GM12892 (cell line): ENCODE data around the gene PDE8B.

Source experiments
- DNase-seq: peaks from one replicate; pipeline ENCODE4 v3.0.0; 2011; ENCODE audit not compliant: insufficient read length
- FAIRE-seq: peaks from 2 replicates; lab custom pipeline; 2011; peaks lifted over from hg19 to GRCh38; lab: Jason Lieb, UNC
- POLR2A ChIP-seq: IDR thresholded peaks from 2 replicates; pipeline ENCODE4 v1.6.1; 2011; ENCODE audit warnings: low read depth, low read length, control low read depth
- POLR2AphosphoS5 ChIP-seq: IDR thresholded peaks from 2 replicates; pipeline ENCODE4 v1.6.1; 2011; ENCODE audit warnings: low read depth, low read length, control low read depth
- TAF1 ChIP-seq: IDR thresholded peaks from 2 replicates; pipeline ENCODE4 v1.6.1; 2011; ENCODE audit warnings: low read depth, mild to moderate bottlenecking, control low read depth, low read length, borderline replicate concordance

Gene PDE8B

GRCh38 chr5:77347435-77348098 is 137.1 kb downstream of the PDE8B start:
- no peak for TF ChIP-seq POLR2A
- no peak for TF ChIP-seq TAF1
- TF ChIP-seq POLR2AphosphoS5 = no peak
- FAIRE-seq (no peak), DNase-seq (no peak)

GRCh38 chr5:77353251-77353650 is 142.8 kb downstream of the PDE8B start:
- no peak for FAIRE-seq
- no peak for TF ChIP-seq TAF1
- no peak for TF ChIP-seq POLR2A
- no peak for TF ChIP-seq POLR2AphosphoS5
- DNase-seq = no peak

- FAIRE-seq = no peak
- no peak for DNase-seq
- TF ChIP-seq POLR2AphosphoS5 = no peak
- no peak for TF ChIP-seq POLR2A
- no peak for TF ChIP-seq TAF1
Measured at GRCh38 chr5:77354454-77354853, 144.0 kb downstream of the PDE8B start.

GRCh38 chr5:77355080-77355479 is 144.6 kb downstream of the PDE8B start:
- TF ChIP-seq POLR2A = no peak
- TF ChIP-seq POLR2AphosphoS5 = no peak
- no peak for TF ChIP-seq TAF1
- FAIRE-seq (no peak), DNase-seq (no peak)

- FAIRE-seq (no peak), DNase-seq (no peak)
- TF ChIP-seq POLR2A (no peak), POLR2AphosphoS5 (no peak), TAF1 (no peak)
Measured at GRCh38 chr5:77355751-77356150, 145.3 kb downstream of the PDE8B start.

- FAIRE-seq (peak; percentile 80), DNase-seq (peak; percentile 19)
Measured at GRCh38 chr5:77356740-77357139, 146.3 kb downstream of the PDE8B start.

GRCh38 chr5:77358255-77359205 is 148.1 kb downstream of the PDE8B start:
- DNase-seq (no peak), FAIRE-seq (no peak)
- TF ChIP-seq POLR2AphosphoS5 (no peak), POLR2A (no peak), TAF1 (no peak)

More at GRCh38 chr5:77356740-77357139, 146.3 kb downstream of the PDE8B start:
- TF ChIP-seq POLR2A = no peak
- TF ChIP-seq TAF1 = no peak
- no peak for TF ChIP-seq POLR2AphosphoS5

GRCh38 chr5:77359231-77359630 is 148.8 kb downstream of the PDE8B start:
- no peak for TF ChIP-seq POLR2A
- no peak for TF ChIP-seq TAF1
- TF ChIP-seq POLR2AphosphoS5 = no peak
- DNase-seq (no peak), FAIRE-seq (no peak)

- FAIRE-seq = no peak
- no peak for TF ChIP-seq POLR2AphosphoS5
- no peak for TF ChIP-seq POLR2A
- TF ChIP-seq TAF1 = no peak
- no peak for DNase-seq
Measured at GRCh38 chr5:77360381-77360780, 149.9 kb downstream of the PDE8B start.

GRCh38 chr5:77360973-77361372 is 150.5 kb downstream of the PDE8B start:
- DNase-seq = no peak
- no peak for FAIRE-seq
- TF ChIP-seq POLR2A (no peak), TAF1 (no peak), POLR2AphosphoS5 (no peak)

GRCh38 chr5:77366717-77367500 is 156.4 kb downstream of the PDE8B start:
- DNase-seq (no peak), FAIRE-seq (no peak)
- TF ChIP-seq POLR2AphosphoS5 (no peak), TAF1 (no peak), POLR2A (no peak)

GRCh38 chr5:77367741-77368140 is 157.3 kb downstream of the PDE8B start:
- TF ChIP-seq POLR2AphosphoS5 = no peak
- TF ChIP-seq POLR2A = no peak
- TF ChIP-seq TAF1 = no peak
- DNase-seq = no peak

More at GRCh38 chr5:77367741-77368140, 157.3 kb downstream of the PDE8B start:
- FAIRE-seq = no peak
